ENCODE data around the gene OR4E1. TPM values are rescaled to one million over a fixed set of nuclear protein-coding genes. Genes with fewer than 3 reads are reported as not detected.
"Not testable (repeated sequence)": the region's sequence is repeated elsewhere in the genome, so short reads cannot be mapped to it uniquely, and the experiment has no call there.

The OR4E1 gene
- total and polyA plus RNA-seq, 2 donors (not counting 1 experiment from before 2014, with no cell fraction given): not detected

DNA sequence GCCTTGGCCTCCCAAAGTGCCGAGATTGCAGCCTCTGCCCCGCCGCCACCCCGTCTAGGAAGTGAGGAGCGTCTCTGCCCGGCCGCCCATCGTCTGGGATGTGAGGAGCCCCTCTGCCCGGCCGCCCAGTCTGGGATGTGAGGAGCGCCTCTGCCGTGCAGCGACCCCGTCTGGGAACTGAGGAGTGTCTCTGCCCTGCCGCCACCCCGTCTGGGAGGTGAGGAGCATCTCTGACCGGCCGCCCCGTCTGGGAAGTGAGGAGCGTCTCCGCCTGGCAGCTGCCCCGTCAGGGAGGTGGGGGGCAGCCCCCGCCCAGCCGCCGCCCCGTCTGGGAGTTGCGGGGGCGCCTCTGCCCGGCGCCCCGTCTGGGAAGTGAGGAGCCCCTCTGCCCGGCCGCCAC is 24.0 kb upstream of the OR4E1 start:
- CTCF ChIA-PET; H3K4me3 Mint-ChIP-seq; H3K27ac ChIP-seq (ENCODE audit: low read length in 2 of 2); H3K9me3 Mint-ChIP-seq (ENCODE audit: insufficient read depth); intact Hi-C loops (cut with micrococcal nuclease); H2AFZ ChIP-seq (ENCODE audit: insufficient read depth, low read depth, low read length, poor library complexity, severe bottlenecking); ATAC-seq (ENCODE audit: low read depth); H3K9ac ChIP-seq (ENCODE audit: low read length); POLR2A ChIA-PET; H3K79me2 ChIP-seq (ENCODE audit: control insufficient read depth, insufficient read depth, low read length); H3K4me2 ChIP-seq (replicated peaks; ENCODE audit: low read depth, low read length, poor library complexity, severe bottlenecking); DNase-seq; H3K27ac Mint-ChIP-seq; H3K36me3 ChIP-seq (replicated peaks in 1 of 2; ENCODE audit: control extremely low read depth in 1 of 2, control insufficient read depth in 1 of 2, extremely low read depth in 1 of 2, insufficient read depth in 2 of 2, low read length in 1 of 2); H3K4me1 Mint-ChIP-seq; H3K4me3 ChIP-seq (ENCODE audit: control extremely low read depth in 1 of 5, extremely low read depth in 1 of 5, insufficient read depth in 1 of 5, low read depth in 2 of 5, low read length in 4 of 5); H4K20me1 ChIP-seq (ENCODE audit: control insufficient read depth, insufficient read depth, low read length, poor library complexity, severe bottlenecking); H3K4me1 ChIP-seq (ENCODE audit: control insufficient read depth in 2 of 2, insufficient read depth in 2 of 2, low read length in 2 of 2): not testable (repeated sequence)
- WGBS (ENCODE audit: insufficient coverage): 97% methylated on average over 23 of the region's 33 CpGs
- peaks cover 0 to 13% (median 4%) of the 10 kb centered on the region in 4 experiments for H3K27me3 ChIP-seq (replicated peaks in 1 of 4; ENCODE audit: control extremely low read depth in 1 of 4, control insufficient read depth in 3 of 4, insufficient read depth in 4 of 4, low read length in 3 of 4)
- H3K9me3 ChIP-seq (ENCODE audit: control extremely low read depth in 1 of 3, control insufficient read depth in 2 of 3, insufficient read depth in 1 of 3, low read length in 2 of 3): peaks cover 0 to 14% (median 0%) of the 10 kb centered on the region in 3 donors
- peaks cover 45% of the 10 kb centered on the region for H3K27me3 Mint-ChIP-seq

DNA sequence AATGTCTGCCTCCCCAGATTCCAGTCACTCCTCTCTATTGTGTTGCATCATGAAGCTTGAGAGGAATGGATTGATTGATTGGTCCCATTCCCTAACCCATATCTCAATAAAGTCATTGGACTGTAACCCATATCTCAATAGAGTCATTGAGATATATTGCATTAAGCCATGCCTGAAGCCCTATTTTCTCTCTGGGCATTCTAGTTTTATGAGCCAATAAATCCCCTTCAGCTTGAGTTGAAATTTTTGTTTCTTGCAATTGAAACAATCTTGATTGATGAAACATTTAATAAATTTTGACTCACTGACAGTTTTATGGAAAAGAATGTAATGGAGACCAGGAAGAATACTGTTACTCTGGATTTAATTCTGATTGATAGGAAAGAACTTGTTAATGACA is 20.8 kb upstream of the OR4E1 start:
- H3K4me3 Mint-ChIP-seq: no peak overlapping the region

More for the DNA sequence above, 20.8 kb upstream of the OR4E1 start:
- no peaks in the 10 kb centered on the region for H3K4me1 ChIP-seq (ENCODE audit: control insufficient read depth in 2 of 2, insufficient read depth in 2 of 2, low read length in 2 of 2)
- Mint-ChIP-seq H3K9me3 (ENCODE audit: insufficient read depth) (no peaks in the 10 kb centered on the region), H3K27me3 (peaks cover 45% of the 10 kb centered on the region), H3K4me1 (no peaks in the 10 kb centered on the region), H3K27ac (no peak overlapping the region)
- no peak overlapping the region for H3K9ac ChIP-seq (ENCODE audit: low read length)
- ChIA-PET POLR2A (no interaction called here), CTCF (no interaction called here)
- DNase-seq (no peak), ATAC-seq (ENCODE audit: low read depth) (no peak)
- H2AFZ ChIP-seq (ENCODE audit: insufficient read depth, low read depth, low read length, poor library complexity, severe bottlenecking): no peak overlapping the region
- no peaks in the 10 kb centered on the region for H4K20me1 ChIP-seq (ENCODE audit: control insufficient read depth, insufficient read depth, low read length, poor library complexity, severe bottlenecking)
- H3K79me2 ChIP-seq (ENCODE audit: control insufficient read depth, insufficient read depth, low read length): no peaks in the 10 kb centered on the region
- H3K4me3 ChIP-seq (ENCODE audit: control extremely low read depth in 1 of 5, extremely low read depth in 1 of 5, insufficient read depth in 1 of 5, low read depth in 2 of 5, low read length in 4 of 5): no peak overlapping the region
- TF ChIP-seq, protein P1, sequence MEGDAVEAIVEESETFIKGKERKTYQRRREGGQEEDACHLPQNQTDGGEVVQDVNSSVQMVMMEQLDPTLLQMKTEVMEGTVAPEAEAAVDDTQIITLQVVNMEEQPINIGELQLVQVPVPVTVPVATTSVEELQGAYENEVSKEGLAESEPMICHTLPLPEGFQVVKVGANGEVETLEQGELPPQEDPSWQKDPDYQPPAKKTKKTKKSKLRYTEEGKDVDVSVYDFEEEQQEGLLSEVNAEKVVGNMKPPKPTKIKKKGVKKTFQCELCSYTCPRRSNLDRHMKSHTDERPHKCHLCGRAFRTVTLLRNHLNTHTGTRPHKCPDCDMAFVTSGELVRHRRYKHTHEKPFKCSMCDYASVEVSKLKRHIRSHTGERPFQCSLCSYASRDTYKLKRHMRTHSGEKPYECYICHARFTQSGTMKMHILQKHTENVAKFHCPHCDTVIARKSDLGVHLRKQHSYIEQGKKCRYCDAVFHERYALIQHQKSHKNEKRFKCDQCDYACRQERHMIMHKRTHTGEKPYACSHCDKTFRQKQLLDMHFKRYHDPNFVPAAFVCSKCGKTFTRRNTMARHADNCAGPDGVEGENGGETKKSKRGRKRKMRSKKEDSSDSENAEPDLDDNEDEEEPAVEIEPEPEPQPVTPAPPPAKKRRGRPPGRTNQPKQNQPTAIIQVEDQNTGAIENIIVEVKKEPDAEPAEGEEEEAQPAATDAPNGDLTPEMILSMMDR (IDR thresholded peaks at IDR 0.05): no peak
- no peak for TF ChIP-seq EZH2 (IDR thresholded peaks at IDR 0.05; ENCODE audit: borderline replicate concordance, insufficient read depth, low read depth, low read length, poor library complexity, severe bottlenecking)
- intact Hi-C loops (cut with micrococcal nuclease): no loop called here
- peaks cover 0 to 8% (median 1%) of the 10 kb centered on the region in 3 donors for H3K9me3 ChIP-seq (ENCODE audit: control extremely low read depth in 1 of 3, control insufficient read depth in 2 of 3, insufficient read depth in 1 of 3, low read length in 2 of 3)
- no peak overlapping the region for H3K4me2 ChIP-seq (replicated peaks; ENCODE audit: low read depth, low read length, poor library complexity, severe bottlenecking)
- no peak overlapping the region for H3K27ac ChIP-seq (ENCODE audit: low read length in 2 of 2)
- H3K27me3 ChIP-seq (replicated peaks in 1 of 4; ENCODE audit: control extremely low read depth in 1 of 4, control insufficient read depth in 3 of 4, insufficient read depth in 4 of 4, low read length in 3 of 4): peaks cover 0 to 6% (median 1%) of the 10 kb centered on the region in 4 experiments
- H3K36me3 ChIP-seq (replicated peaks in 1 of 2; ENCODE audit: control extremely low read depth in 1 of 2, control insufficient read depth in 1 of 2, extremely low read depth in 1 of 2, insufficient read depth in 2 of 2, low read length in 1 of 2): no peaks in the 10 kb centered on the region
